IMR-90 (cell line): ENCODE results near the gene WWP2. TPM values are rescaled to one million over a fixed set of nuclear protein-coding genes. Genes with fewer than 3 reads are reported as not detected.

Source experiments
- ATAC-seq: fragments of 200-7000 bp; cut with Tn5 transposase; 2 replicates; pipeline ENCODE4 v1.9.1; 2020; ENCODE audit warnings: low read depth, mild to moderate bottlenecking, moderate library complexity
- BruUV-seq: library from RNA; stranded (reverse); fragments of 400-500 nt; replicated peaks from 2 replicates; lab custom pipeline; 2021; lab: Mats Ljungman, UMichigan
- CTCF ChIA-PET: fragments of 300-600 bp; formaldehyde crosslinking; extraction: SDS; loops from one replicate; lab custom pipeline; 2021; ENCODE audit warnings: antibody characterized with exemption; lab: Yijun Ruan, JAX
- POLR2A ChIA-PET: fragments of 300-600 bp; sonication (Branson Sonifier 250); formaldehyde crosslinking; loops from one replicate; lab custom pipeline; 2022; ENCODE audit warnings: antibody characterized with exemption; ENCODE audit not compliant: unreplicated experiment; lab: Charles Lee
- DNase-seq: peaks from one replicate; pipeline ENCODE4 v3.0.0; 2013
- H2AFZ ChIP-seq: replicated peaks from 2 replicates; pipeline ENCODE3; 2013; ENCODE audit warnings: low read length, mild to moderate bottlenecking; ENCODE audit not compliant: poor library complexity
- H2AK5ac ChIP-seq: 2 replicates; pipeline ENCODE4 v1.6.1; 2013; ENCODE audit warnings: low read depth, low read length, inconsistent platforms
- H2AK9ac ChIP-seq: replicated peaks from 2 replicates; pipeline ENCODE3; 2013; ENCODE audit warnings: mild to moderate bottlenecking, low read depth, low read length, moderate library complexity; ENCODE audit not compliant: poor library complexity
- H2BK120ac ChIP-seq: 2 replicates; pipeline ENCODE4 v1.6.1; 2013; ENCODE audit warnings: low read depth, low read length, inconsistent platforms
- H2BK15ac ChIP-seq: 3 replicates; pipeline ENCODE4 v1.6.1; 2013; ENCODE audit warnings: low read depth, low read length, inconsistent platforms
- H2BK20ac ChIP-seq: 2 replicates; pipeline ENCODE4 v1.6.1; 2013; ENCODE audit warnings: low read depth, mild to moderate bottlenecking, inconsistent platforms, low read length, moderate library complexity
- H2BK5ac ChIP-seq: 2 replicates; pipeline ENCODE4 v1.6.1; 2013; ENCODE audit warnings: mild to moderate bottlenecking, low read depth, low read length, inconsistent platforms; ENCODE audit not compliant: poor library complexity, severe bottlenecking
- H3K14ac ChIP-seq: replicated peaks from 2 replicates; pipeline ENCODE4 v1.6.1; 2013; ENCODE audit warnings: low read depth, low read length, inconsistent platforms
- H3K18ac ChIP-seq: 2 replicates; pipeline ENCODE4 v1.6.1; 2013; ENCODE audit warnings: low read depth, low read length, control low read depth
- H3K23ac ChIP-seq: 2 replicates; pipeline ENCODE4 v1.6.1; 2013; ENCODE audit warnings: low read depth, low read length, inconsistent platforms
- H3K27ac ChIP-seq: 2 replicates; pipeline ENCODE4 v1.5.1; 2013; ENCODE audit warnings: mild to moderate bottlenecking, control low read depth, low read length; ENCODE audit not compliant: insufficient read depth
- H3K27me3 ChIP-seq: 2 replicates; pipeline ENCODE4 v1.6.1; 2013; ENCODE audit warnings: low read length; ENCODE audit not compliant: control insufficient read depth, insufficient read depth
- H3K36me3 ChIP-seq: 2 replicates; pipeline ENCODE4 v1.6.1; 2013; ENCODE audit warnings: low read length, mixed read lengths; ENCODE audit not compliant: control insufficient read depth, insufficient read depth
- H3K4ac ChIP-seq: 2 replicates; pipeline ENCODE4 v1.6.1; 2013; ENCODE audit warnings: low read depth, low read length, inconsistent platforms
- H3K4me1 ChIP-seq: 2 replicates; pipeline ENCODE4 v1.6.1; 2013; ENCODE audit warnings: low read length, mixed read lengths; ENCODE audit not compliant: control insufficient read depth, insufficient read depth
- H3K4me2 ChIP-seq: 2 replicates; pipeline ENCODE4 v1.6.1; 2013; ENCODE audit warnings: low read depth, mild to moderate bottlenecking, control low read depth, low read length, moderate library complexity
- H3K4me3 ChIP-seq: 2 replicates; pipeline ENCODE4 v1.5.1; 2013; ENCODE audit warnings: low read depth, mild to moderate bottlenecking, control low read depth, low read length, moderate library complexity; ENCODE audit not compliant: insufficient read depth
- H3K56ac ChIP-seq: 2 replicates; pipeline ENCODE4 v1.6.1; 2013; ENCODE audit warnings: low read length, inconsistent platforms; ENCODE audit not compliant: insufficient read depth; ENCODE audit errors: extremely low read depth
- H3K79me1 ChIP-seq, 2 experiments: 2 replicates each; pipeline ENCODE4 v1.6.1; 2013; ENCODE audit warnings: low read length in 2 of 2, inconsistent platforms in 1 of 2, low read depth in 1 of 2
- H3K9ac ChIP-seq: 2 replicates; pipeline ENCODE4 v1.6.1; 2013; ENCODE audit warnings: low read depth, low read length, control low read depth
- H3K9me1 ChIP-seq: 2 replicates; pipeline ENCODE4 v1.6.1; 2013; ENCODE audit warnings: low read length, inconsistent platforms; ENCODE audit not compliant: insufficient read depth
- H3K9me3 ChIP-seq: 2 replicates; pipeline ENCODE4 v1.6.1; 2013; ENCODE audit warnings: low read length; ENCODE audit not compliant: control insufficient read depth, insufficient read depth
- H4K20me1 ChIP-seq: 2 replicates; pipeline ENCODE4 v1.6.1; 2013; ENCODE audit warnings: low read length, inconsistent platforms; ENCODE audit not compliant: insufficient read depth
- H4K5ac ChIP-seq: 2 replicates; pipeline ENCODE4 v1.6.1; 2013; ENCODE audit warnings: mild to moderate bottlenecking, low read depth, low read length, control low read depth
- H4K8ac ChIP-seq, 2 experiments: 2 replicates each; pipeline ENCODE4 v1.6.1; 2013; ENCODE audit warnings: low read depth in 2 of 2, low read length in 2 of 2, control low read depth in 1 of 2, inconsistent platforms in 1 of 2
- H4K91ac ChIP-seq: 2 replicates; pipeline ENCODE4 v1.6.1; 2013; ENCODE audit warnings: low read depth, low read length, inconsistent platforms; ENCODE audit not compliant: insufficient read depth
- BHLHE40 ChIP-seq: fragments of 150-350 bp; IDR thresholded peaks from 2 replicates; pipeline ENCODE4 v1.6.1; 2016; ENCODE audit warnings: mild to moderate bottlenecking, low read depth, low read length
- CEBPB ChIP-seq: IDR thresholded peaks from 2 replicates; pipeline ENCODE4 v1.6.1; 2012; ENCODE audit warnings: low read depth, low read length, improper control_type of control experiment
- CHD1 ChIP-seq: IDR thresholded peaks from 2 replicates; pipeline ENCODE4 v1.6.1; 2012; ENCODE audit warnings: low read depth, low read length, improper control_type of control experiment
- FOS ChIP-seq: fragments of 150-350 bp; IDR thresholded peaks from 2 replicates; pipeline ENCODE4 v1.6.1; 2016; ENCODE audit warnings: low read depth, low read length
- MAFK ChIP-seq: IDR thresholded peaks from 2 replicates; pipeline ENCODE4 v1.6.1; 2012; ENCODE audit warnings: low read depth, low read length, improper control_type of control experiment
- MAZ ChIP-seq: IDR thresholded peaks from 2 replicates; pipeline ENCODE4 v1.6.1; 2012; ENCODE audit warnings: low read depth, mild to moderate bottlenecking, low read length, improper control_type of control experiment, moderate library complexity, borderline replicate concordance
- MXI1 ChIP-seq: IDR thresholded peaks from 2 replicates; pipeline ENCODE4 v1.6.1; 2012; ENCODE audit warnings: low read depth, mild to moderate bottlenecking, low read length, moderate library complexity, borderline replicate concordance
- NFE2L2 ChIP-seq: fragments of 150-350 bp; IDR thresholded peaks from 2 replicates; pipeline ENCODE4 v1.6.1; 2016; ENCODE audit warnings: low read depth, mild to moderate bottlenecking, low read length
- POLR2A ChIP-seq: IDR thresholded peaks from 2 replicates; pipeline ENCODE4 v1.6.1; 2012; ENCODE audit warnings: mild to moderate bottlenecking, low read depth, low read length
- RAD21 ChIP-seq: IDR thresholded peaks from 2 replicates; pipeline ENCODE4 v1.6.1; 2012; ENCODE audit warnings: low read length, improper control_type of control experiment
- RCOR1 ChIP-seq: IDR thresholded peaks from 2 replicates; pipeline ENCODE4 v1.6.1; 2012; ENCODE audit warnings: mild to moderate bottlenecking, low read length, improper control_type of control experiment; ENCODE audit not compliant: insufficient replicate concordance
- RFX5 ChIP-seq: IDR thresholded peaks from 2 replicates; pipeline ENCODE4 v1.8.0; 2012; ENCODE audit warnings: low read depth, mild to moderate bottlenecking, low read length, moderate library complexity
- SMC3 ChIP-seq: fragments of 150-350 bp; IDR thresholded peaks from 2 replicates; pipeline ENCODE4 v1.6.1; 2016; ENCODE audit warnings: low read depth, mild to moderate bottlenecking, antibody characterized with exemption, low read length, moderate library complexity
- WGBS, 2 experiments: methylation state at CpG; one replicate each; pipeline versions ENCODE4 v1.1.5 to v1.1.7; 2013; ENCODE audit warnings: missing lambda C conversion rate in 2 of 2; ENCODE audit not compliant: insufficient read length in 1 of 2; ENCODE audit errors: extremely low coverage in 2 of 2; 5-methylcytosine and 5-hydroxymethylcytosine counted together
- dilution Hi-C: fragments of 300-500 bp; cut with HindIII; formaldehyde crosslinking; loops from one replicate; pipeline ENCODE4 v1.14.3; 2018; ENCODE audit warnings: low sequenced_read_pairs; ENCODE audit not compliant: unreplicated experiment
- in situ Hi-C: fragments of 300-500 bp; cut with MboI; formaldehyde crosslinking; loops from 3 replicates; pipeline ENCODE4 v1.14.3; 2019; ENCODE audit warnings: low sequenced_read_pairs, inconsistent platforms, mixed read lengths
- intact Hi-C: fragments of 100-400 bp; cut with micrococcal nuclease; formaldehyde crosslinking; loops from 2 replicates; pipeline ENCODE4 v1.10.0; 2022
- polyA plus RNA-seq, 3 experiments: library from polyadenylated mRNA; depleted of rRNA; stranded (reverse); fragments of >200 nt; gene quantifications; 2 replicates each; pipeline ENCODE4 v1.2.3, GENCODE V29; 2012; ENCODE audit warnings: low replicate concordance in 1 of 3
- total RNA-seq: library from RNA; depleted of rRNA; stranded (reverse); fragments of >200 nt; gene quantifications from 2 replicates; pipeline ENCODE4 v1.2.3, GENCODE V29; 2012
- TF ChIP-seq, protein P1 (sequence below): fragments of 150-350 bp; IDR thresholded peaks from 2 replicates; pipeline ENCODE4 v1.6.1; 2016; ENCODE audit warnings: low read depth, mild to moderate bottlenecking, low read length, moderate library complexity, borderline replicate concordance
- TF ChIP-seq, protein P2 (sequence below): conservative IDR thresholded peaks from 2 replicates; pipeline ENCODE4 v1.5.1; 2012; ENCODE audit warnings: mild to moderate bottlenecking, low read depth, low read length, improper control_type of control experiment
- TF ChIP-seq, protein P3 (sequence below): fragments of 150-350 bp; IDR thresholded peaks from 2 replicates; pipeline ENCODE4 v1.6.1; 2017; ENCODE audit warnings: mild to moderate bottlenecking, antibody characterized with exemption, low read length, low read depth

WWP2 gene
- total and polyA plus RNA-seq, 2 of the 4 experiments (the other 2 are of a cell fraction): 12.7 to 13.7 TPM

DNA sequence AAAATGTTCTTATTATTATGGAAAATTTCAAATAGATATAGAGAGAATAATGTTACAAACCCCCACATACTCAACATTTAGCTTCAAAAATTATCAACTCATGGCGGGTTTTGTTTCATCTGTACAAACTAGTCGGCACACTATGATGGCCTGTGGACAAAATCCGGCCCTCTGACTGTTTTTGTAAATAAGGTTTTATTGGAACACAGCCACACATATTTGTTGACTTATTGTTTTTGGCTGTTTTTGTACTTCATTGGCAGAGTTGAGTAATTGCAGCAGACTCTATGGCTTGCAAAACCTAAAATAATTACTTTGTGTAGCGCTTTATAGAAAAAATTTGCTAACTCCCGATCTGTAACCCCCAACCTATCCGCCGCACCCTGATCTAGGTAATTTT, 147.6 kb downstream of the WWP2 start:
- in situ Hi-C loops: no loop called here
- intact Hi-C loops: no loop called here
- Histone ChIP-seq H3K23ac (no peak overlapping the region), H4K8ac (no peak overlapping the region), H3K14ac (no peak overlapping the region), H3K79me1 (peaks cover 0 to 7% of the 10 kb centered on the region in 2 experiments; a peak in 1 of 4 replicates), H3K9ac (no peak overlapping the region), H2AFZ (no peak overlapping the region), H4K5ac (no peak overlapping the region), H3K9me3 (no peaks in the 10 kb centered on the region), H2AK5ac (no peak overlapping the region), H3K56ac (no peak overlapping the region), H3K27ac (no peak overlapping the region), H4K20me1 (no peaks in the 10 kb centered on the region; the same call in 1 of the 2 replicates), H3K4me3 (no peak overlapping the region), H3K4me2 (no peak overlapping the region), H3K9me1 (peaks cover 2% of the 10 kb centered on the region), H3K4ac (no peak overlapping the region), H3K36me3 (peaks cover 10% of the 10 kb centered on the region), H2BK5ac (no peak overlapping the region), H2AK9ac (no peak overlapping the region), H3K27me3 (no peaks in the 10 kb centered on the region), H2BK20ac (no peak overlapping the region), H4K91ac (no peak overlapping the region), H2BK15ac (no peak overlapping the region), H2BK120ac (no peak overlapping the region), H3K18ac (no peak overlapping the region), H3K4me1 (peaks cover 9% of the 10 kb centered on the region)
- CTCF ChIA-PET: interaction anchor here (0.8 kb wide), 1 partner anchor 9 kb away, joined by 6 read pairs; no protein-coding TSS in a partner anchor
- no CpG with 5 or more reads among the region's 7 CpGs for WGBS, 2 experiments
- BruUV-seq: no TSS peak
- dilution Hi-C loops: no loop called here
- ATAC-seq (no peak), DNase-seq (no peak)
- TF ChIP-seq MAFK: no peak
- no peak for TF ChIP-seq CHD1
- no peak for TF ChIP-seq RFX5
- no peak for TF ChIP-seq RAD21
- TF ChIP-seq BHLHE40: no peak
- TF ChIP-seq POLR2A: no peak
- TF ChIP-seq, protein P1, sequence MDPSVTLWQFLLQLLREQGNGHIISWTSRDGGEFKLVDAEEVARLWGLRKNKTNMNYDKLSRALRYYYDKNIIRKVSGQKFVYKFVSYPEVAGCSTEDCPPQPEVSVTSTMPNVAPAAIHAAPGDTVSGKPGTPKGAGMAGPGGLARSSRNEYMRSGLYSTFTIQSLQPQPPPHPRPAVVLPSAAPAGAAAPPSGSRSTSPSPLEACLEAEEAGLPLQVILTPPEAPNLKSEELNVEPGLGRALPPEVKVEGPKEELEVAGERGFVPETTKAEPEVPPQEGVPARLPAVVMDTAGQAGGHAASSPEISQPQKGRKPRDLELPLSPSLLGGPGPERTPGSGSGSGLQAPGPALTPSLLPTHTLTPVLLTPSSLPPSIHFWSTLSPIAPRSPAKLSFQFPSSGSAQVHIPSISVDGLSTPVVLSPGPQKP: no peak
- TF ChIP-seq CEBPB: no peak
- no peak for TF ChIP-seq MXI1
- TF ChIP-seq, protein P2, sequence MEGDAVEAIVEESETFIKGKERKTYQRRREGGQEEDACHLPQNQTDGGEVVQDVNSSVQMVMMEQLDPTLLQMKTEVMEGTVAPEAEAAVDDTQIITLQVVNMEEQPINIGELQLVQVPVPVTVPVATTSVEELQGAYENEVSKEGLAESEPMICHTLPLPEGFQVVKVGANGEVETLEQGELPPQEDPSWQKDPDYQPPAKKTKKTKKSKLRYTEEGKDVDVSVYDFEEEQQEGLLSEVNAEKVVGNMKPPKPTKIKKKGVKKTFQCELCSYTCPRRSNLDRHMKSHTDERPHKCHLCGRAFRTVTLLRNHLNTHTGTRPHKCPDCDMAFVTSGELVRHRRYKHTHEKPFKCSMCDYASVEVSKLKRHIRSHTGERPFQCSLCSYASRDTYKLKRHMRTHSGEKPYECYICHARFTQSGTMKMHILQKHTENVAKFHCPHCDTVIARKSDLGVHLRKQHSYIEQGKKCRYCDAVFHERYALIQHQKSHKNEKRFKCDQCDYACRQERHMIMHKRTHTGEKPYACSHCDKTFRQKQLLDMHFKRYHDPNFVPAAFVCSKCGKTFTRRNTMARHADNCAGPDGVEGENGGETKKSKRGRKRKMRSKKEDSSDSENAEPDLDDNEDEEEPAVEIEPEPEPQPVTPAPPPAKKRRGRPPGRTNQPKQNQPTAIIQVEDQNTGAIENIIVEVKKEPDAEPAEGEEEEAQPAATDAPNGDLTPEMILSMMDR: no peak
- TF ChIP-seq NFE2L2: no peak
- no peak for TF ChIP-seq MAZ
- TF ChIP-seq, protein P3, sequence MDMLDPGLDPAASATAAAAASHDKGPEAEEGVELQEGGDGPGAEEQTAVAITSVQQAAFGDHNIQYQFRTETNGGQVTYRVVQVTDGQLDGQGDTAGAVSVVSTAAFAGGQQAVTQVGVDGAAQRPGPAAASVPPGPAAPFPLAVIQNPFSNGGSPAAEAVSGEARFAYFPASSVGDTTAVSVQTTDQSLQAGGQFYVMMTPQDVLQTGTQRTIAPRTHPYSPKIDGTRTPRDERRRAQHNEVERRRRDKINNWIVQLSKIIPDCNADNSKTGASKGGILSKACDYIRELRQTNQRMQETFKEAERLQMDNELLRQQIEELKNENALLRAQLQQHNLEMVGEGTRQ: no peak
- TF ChIP-seq SMC3: no peak
- TF ChIP-seq RCOR1: no peak
- TF ChIP-seq FOS: no peak
- POLR2A ChIA-PET: no interaction called here
